Tibial artery (tissue), 4 donors: ENCODE data around the gene GPR161.

Experiments used
- DNase-seq, 2 donors: peaks; one replicate each; pipeline ENCODE4 v3.0.0-alpha.2; 2019
- H3K27ac ChIP-seq, 2 donors: fragments of 200-600 bp; sonication (generic) in 1 of 2; 1 replicate in 1 of 2; 2 replicates in 1 of 2; pipeline ENCODE4 v1.5.1; 2018 to 2019; ENCODE audit warnings: mild to moderate bottlenecking in 1 of 2
- H3K27me3 ChIP-seq, 2 donors: fragments of 200-600 bp; sonication (generic) in 1 of 2; one replicate each; pipeline versions ENCODE4 v1.5.1 to v1.6.0; 2016 to 2019
- H3K36me3 ChIP-seq, 3 donors: fragments of 200-600 bp; sonication (generic) in 2 of 3; one replicate each; pipeline ENCODE4 v1.5.1; 2016 to 2019; ENCODE audit warnings: mild to moderate bottlenecking in 2 of 3
- H3K4me1 ChIP-seq, 4 donors: fragments of 200-600 bp; sonication (generic) in 2 of 4; 1 replicate in 3 of 4; 2 replicates in 1 of 4; pipeline ENCODE4 v1.5.1; 2016 to 2019
- H3K4me3 ChIP-seq, 2 donors: fragments of 200-600 bp; sonication (generic) in 1 of 2; 1 replicate in 1 of 2; 2 replicates in 1 of 2; pipeline ENCODE4 v1.5.1; 2018 to 2019; ENCODE audit warnings: mild to moderate bottlenecking in 2 of 2
- H3K9me3 ChIP-seq, 3 donors: fragments of 200-600 bp; sonication (generic) in 1 of 3; one replicate each; pipeline ENCODE4 v1.5.1; 2016 to 2019
- intact Hi-C: fragments of 100-400 bp; cut with DNase I; formaldehyde crosslinking; loops from one replicate; pipeline ENCODE4 v1.15.0; 2023; ENCODE audit warnings: low total_unique reads
- TF ChIP-seq, protein P1 (sequence below), 2 experiments: fragments of 200-600 bp in 1 of 2; fragments of 450-650 bp in 1 of 2; IDR thresholded peaks; one replicate each; pipeline ENCODE4 v1.5.1; 2017 to 2019; ENCODE audit warnings: antibody characterized with exemption in 2 of 2, mild to moderate bottlenecking in 1 of 2, moderate library complexity in 1 of 2

The GPR161 gene

DNA sequence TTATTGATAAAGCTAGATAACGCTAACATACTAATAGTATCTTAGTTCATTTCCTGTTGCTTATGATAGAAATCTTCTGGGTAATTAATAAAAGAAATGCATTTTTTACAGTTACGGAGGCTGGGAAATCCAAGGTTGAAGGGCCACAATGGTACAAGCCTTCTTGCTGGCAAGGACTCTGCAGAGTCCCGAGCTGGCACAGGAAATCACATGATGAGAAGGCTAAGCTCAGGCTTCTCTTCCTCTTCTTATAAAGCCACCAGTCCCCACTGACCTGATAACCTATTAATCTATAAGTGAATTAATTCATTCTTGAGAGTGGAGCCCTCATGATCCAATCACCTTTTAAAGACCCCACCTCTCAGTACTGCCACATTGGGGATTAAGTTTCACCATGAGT lies 82.6 kb downstream of the GPR161 start:
- no peaks in the 10 kb centered on the region for H3K27me3 ChIP-seq
- intact Hi-C loops = no loop called here
- H3K27ac ChIP-seq = no peak overlapping the region
- TF ChIP-seq, protein P1, sequence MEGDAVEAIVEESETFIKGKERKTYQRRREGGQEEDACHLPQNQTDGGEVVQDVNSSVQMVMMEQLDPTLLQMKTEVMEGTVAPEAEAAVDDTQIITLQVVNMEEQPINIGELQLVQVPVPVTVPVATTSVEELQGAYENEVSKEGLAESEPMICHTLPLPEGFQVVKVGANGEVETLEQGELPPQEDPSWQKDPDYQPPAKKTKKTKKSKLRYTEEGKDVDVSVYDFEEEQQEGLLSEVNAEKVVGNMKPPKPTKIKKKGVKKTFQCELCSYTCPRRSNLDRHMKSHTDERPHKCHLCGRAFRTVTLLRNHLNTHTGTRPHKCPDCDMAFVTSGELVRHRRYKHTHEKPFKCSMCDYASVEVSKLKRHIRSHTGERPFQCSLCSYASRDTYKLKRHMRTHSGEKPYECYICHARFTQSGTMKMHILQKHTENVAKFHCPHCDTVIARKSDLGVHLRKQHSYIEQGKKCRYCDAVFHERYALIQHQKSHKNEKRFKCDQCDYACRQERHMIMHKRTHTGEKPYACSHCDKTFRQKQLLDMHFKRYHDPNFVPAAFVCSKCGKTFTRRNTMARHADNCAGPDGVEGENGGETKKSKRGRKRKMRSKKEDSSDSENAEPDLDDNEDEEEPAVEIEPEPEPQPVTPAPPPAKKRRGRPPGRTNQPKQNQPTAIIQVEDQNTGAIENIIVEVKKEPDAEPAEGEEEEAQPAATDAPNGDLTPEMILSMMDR (IDR thresholded peaks at IDR 0.05) = no peak
- no peaks in the 10 kb centered on the region for H3K4me1 ChIP-seq
- H3K4me3 ChIP-seq = no peak overlapping the region
- no peaks in the 10 kb centered on the region for H3K9me3 ChIP-seq
- DNase-seq = peak in 1 of 2 donors; percentile 33
- H3K36me3 ChIP-seq = peaks cover 0 to 23% (median 0%) of the 10 kb centered on the region in 3 donors

DNA sequence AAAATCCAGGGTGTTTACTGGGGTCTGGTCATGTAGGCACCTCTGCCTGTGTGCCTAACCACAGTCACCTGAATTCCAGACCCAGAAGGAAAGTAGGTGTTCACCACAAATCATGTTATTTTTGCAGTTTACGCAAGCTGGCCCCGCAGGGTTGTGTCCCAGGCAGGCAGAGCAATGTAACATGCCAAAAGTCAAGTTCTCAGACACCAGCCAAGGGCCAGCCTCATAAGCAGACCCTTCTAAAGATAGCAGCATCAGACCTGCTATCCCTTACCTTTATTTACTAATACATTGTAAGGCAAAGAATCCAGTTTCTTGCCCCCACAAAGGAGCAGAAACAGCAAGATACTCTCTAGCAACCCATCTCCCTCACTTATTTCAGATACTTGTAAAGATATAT lies 83.0 kb downstream of the GPR161 start:
- Histone ChIP-seq H3K9me3 (no peaks in the 10 kb centered on the region), H3K4me1 (no peaks in the 10 kb centered on the region), H3K27me3 (no peaks in the 10 kb centered on the region), H3K4me3 (no peak overlapping the region), H3K27ac (no peak overlapping the region), H3K36me3 (peaks cover 0 to 23% (median 0%) of the 10 kb centered on the region in 3 donors)
- intact Hi-C loops = no loop called here
- TF ChIP-seq, protein P1 (IDR thresholded peaks at IDR 0.05) = no peak
- no peak for DNase-seq

DNA sequence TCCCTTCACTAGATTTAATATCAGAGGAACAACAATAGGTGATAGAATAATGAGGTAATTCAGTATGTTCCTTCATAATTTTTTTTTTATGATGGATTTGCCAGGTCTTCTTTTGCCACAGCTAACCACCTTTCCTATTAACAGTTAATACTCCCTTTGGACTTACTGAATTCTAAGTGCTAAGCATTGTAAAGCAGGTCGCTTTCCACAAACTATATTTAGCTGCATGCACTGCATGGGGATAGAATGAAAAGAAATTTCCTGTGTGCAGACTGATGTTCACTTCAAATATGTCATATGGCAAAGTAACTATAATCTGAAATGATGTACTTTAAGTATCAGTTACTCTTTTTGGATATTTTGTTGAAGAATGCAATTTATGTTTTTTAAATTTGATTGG lies 85.8 kb downstream of the GPR161 start:
- H3K4me1 ChIP-seq = no peaks in the 10 kb centered on the region
- peaks cover 0 to 12% (median 0%) of the 10 kb centered on the region in 3 donors for H3K36me3 ChIP-seq
- H3K9me3 ChIP-seq = no peaks in the 10 kb centered on the region
- no peak overlapping the region for H3K4me3 ChIP-seq
- H3K27me3 ChIP-seq = no peaks in the 10 kb centered on the region
- TF ChIP-seq, protein P1 (IDR thresholded peaks at IDR 0.05) = no peak
- no peak for DNase-seq
- H3K27ac ChIP-seq = no peak overlapping the region
- intact Hi-C loops = no loop called here

DNA sequence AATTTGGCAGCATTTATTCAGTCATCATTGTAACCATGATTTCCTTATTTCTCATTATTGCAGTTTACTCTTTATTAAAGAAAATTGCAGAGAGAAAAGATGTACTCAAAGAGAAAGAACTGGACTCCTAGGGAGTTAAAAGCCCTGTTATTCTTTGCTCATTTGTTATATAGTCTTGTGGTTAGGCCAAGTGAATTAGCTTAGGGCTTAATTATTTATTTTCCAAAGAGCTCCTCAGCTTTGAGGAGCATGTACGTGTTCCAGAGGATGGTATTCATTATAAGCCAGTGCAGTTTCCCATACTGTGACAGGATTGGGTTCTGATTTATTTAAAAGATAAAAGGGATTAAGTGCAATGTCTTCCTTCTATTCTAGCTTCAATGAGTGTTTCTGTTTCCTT lies 86.4 kb downstream of the GPR161 start:
- TF ChIP-seq, protein P1 (IDR thresholded peaks at IDR 0.05) = no peak
- Histone ChIP-seq H3K36me3 (peaks cover 0 to 11% (median 2%) of the 10 kb centered on the region in 3 donors), H3K9me3 (no peaks in the 10 kb centered on the region), H3K4me3 (no peak overlapping the region), H3K4me1 (no peaks in the 10 kb centered on the region), H3K27ac (no peak overlapping the region), H3K27me3 (no peaks in the 10 kb centered on the region)
- no peak for DNase-seq
- intact Hi-C loops = no loop called here

DNA sequence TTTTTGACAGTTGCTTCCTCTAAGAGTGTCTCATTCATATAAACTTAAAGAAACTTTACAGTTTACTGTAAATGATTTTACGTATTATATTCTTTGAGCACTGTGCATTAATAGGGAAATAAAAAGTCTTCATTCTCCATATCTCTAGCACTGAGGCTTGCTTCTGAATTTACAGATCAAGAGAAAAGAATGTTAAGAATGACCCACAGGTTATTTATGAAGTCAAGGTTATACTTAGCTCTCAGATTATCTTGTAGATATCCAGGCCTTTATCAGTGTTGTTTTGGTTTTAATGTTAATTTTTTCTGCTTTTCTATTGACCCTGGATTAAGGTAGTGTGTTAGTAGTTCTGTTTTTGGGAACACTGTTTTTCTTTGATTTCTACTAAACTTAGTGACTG lies 91.4 kb downstream of the GPR161 start:
- H3K4me1 ChIP-seq = no peaks in the 10 kb centered on the region
- intact Hi-C loops = no loop called here
- TF ChIP-seq, protein P1 (IDR thresholded peaks at IDR 0.05) = no peak
- no peak for DNase-seq
- H3K27me3 ChIP-seq = no peaks in the 10 kb centered on the region
- H3K4me3 ChIP-seq = no peak overlapping the region
- no peak overlapping the region for H3K27ac ChIP-seq
- H3K36me3 ChIP-seq = peaks cover 16 to 24% (median 23%) of the 10 kb centered on the region in 3 donors
- H3K9me3 ChIP-seq = no peaks in the 10 kb centered on the region

DNA sequence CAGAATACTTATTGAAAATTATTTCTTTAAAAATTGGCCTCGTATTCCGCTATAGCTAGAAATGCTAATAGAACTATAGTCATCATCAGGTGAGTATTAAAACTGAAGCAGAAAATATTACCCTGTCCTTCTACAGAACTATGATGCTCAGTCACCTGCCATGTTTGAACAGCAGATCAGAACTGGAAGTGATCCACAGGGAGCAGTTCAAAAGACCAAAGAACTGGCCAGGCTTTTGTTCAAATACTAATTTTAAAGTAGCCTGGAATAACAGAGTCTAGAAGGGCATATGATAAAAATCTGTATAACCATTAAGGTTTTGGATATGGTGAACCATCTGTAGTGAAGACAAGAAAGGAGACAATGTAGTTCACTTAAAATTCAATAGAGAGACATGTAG lies 94.4 kb downstream of the GPR161 start:
- no peak overlapping the region for H3K27ac ChIP-seq
- peaks cover 16 to 24% (median 23%) of the 10 kb centered on the region in 3 donors for H3K36me3 ChIP-seq
- DNase-seq = no peak
- H3K27me3 ChIP-seq = no peaks in the 10 kb centered on the region
- H3K4me1 ChIP-seq = no peaks in the 10 kb centered on the region
- H3K4me3 ChIP-seq = no peak overlapping the region
- TF ChIP-seq, protein P1 (IDR thresholded peaks at IDR 0.05) = no peak
- H3K9me3 ChIP-seq = no peaks in the 10 kb centered on the region
- intact Hi-C loops = no loop called here
